ENCODE data around the gene PDZK1IP1. TPM values are rescaled to one million over a fixed set of nuclear protein-coding genes. Genes with fewer than 3 reads are reported as not detected.

The PDZK1IP1 gene
- total RNA-seq, 2 experiments from 2014 or later = not detected

DNA sequence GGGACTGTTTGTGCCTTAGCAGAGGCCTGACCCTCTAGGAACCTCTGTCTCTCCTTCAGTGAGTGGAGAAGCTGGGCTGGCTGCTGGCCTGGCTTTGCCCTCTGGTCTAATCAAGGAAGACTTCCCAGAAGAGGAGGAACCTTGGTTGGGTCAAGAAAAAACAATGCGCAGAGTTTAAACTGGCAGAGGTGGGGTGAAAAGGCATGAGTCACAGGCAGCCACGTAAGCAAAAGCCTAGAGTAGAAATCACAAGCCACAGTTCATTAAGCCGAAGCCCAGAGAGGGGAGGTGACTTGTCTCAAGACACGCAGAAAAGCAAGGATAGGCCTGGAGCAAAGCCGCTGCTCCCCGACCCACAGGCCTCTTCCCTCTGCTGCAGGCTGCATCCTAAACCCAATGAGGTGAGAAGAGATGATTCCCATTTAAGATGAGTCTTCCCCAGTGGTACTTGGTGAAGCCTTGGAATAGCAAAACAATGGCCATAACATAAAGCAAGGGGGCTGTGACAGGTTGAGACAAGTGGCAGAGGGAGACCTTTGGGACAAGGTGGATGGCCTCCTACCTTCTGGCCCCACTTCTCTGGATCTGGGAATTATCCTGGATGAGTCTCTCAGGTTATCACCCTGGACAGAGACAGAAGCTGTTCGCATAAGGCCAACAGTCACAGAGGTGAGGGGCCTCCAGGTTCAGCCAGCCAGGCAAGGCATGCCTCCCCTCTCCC is 7.7 kb downstream of the PDZK1IP1 start:
- H3K4me3 Mint-ChIP-seq = no peak overlapping the region
- intact Hi-C loops (cut with micrococcal nuclease) = no loop called here
- no peaks in the 10 kb centered on the region for H3K9me3 Mint-ChIP-seq
- CTCF ChIA-PET = interaction anchor here (3.6 kb wide), 1 partner anchor 12 kb away, joined by 21 read pairs; no protein-coding TSS in a partner anchor
- no peak overlapping the region for H3K27ac Mint-ChIP-seq
- peaks cover 8% of the 10 kb centered on the region for H3K4me1 Mint-ChIP-seq (ENCODE audit: low read depth)
- no peaks in the 10 kb centered on the region for H3K36me3 Mint-ChIP-seq (ENCODE audit: low read depth)
- no peak for DNase-seq
- peaks cover 26% of the 10 kb centered on the region for H3K27me3 Mint-ChIP-seq (ENCODE audit: low read depth)

DNA sequence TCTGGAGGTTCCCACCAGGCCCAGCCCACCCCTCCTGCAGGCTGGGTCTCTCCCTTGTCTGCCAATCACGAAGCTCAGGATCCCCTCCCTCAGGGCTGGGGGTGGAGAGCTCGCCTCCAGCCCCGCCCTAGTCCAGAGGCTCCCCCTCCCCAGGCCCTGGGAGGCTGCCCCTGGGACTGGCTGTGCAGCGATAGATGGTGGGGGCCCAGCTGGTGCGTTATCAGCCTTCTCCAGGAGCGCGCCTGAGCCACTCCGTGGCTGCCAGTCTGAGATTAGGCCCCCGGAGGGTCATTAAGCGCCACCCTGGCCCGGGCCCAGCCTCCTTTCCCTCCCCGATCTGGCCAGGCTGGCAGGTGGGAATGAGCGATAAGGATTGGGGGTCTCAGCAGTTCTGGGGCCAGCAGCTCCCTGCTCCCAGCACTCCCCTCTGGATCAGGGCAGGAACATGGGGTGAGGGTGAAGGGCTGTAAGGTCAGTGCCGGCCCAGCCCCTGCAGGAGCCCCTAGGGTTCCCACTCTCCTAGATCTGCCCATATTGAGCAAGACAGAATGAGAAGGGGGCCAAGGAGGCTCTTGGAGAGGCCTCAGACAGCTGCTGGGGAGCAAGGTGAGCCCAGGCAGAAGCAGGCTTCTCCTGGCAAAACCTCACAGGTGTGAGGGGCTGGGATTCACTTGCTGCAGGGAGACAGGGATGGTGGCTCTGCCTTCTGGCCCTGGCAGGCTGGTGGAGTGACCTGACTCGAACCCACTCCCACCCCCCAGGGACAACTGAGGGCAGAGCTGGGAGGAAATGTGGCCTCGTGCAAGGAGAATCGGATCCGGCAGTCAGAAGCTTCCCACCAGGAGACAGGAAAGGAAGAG is 8.5 kb downstream of the PDZK1IP1 start:
- no peak for DNase-seq
- Mint-ChIP-seq H3K4me1 (ENCODE audit: low read depth) (peaks cover 8% of the 10 kb centered on the region), H3K27me3 (ENCODE audit: low read depth) (peaks cover 26% of the 10 kb centered on the region), H3K4me3 (no peak overlapping the region), H3K27ac (no peak overlapping the region), H3K9me3 (no peaks in the 10 kb centered on the region), H3K36me3 (ENCODE audit: low read depth) (no peaks in the 10 kb centered on the region)
- intact Hi-C loops (cut with micrococcal nuclease) = no loop called here
- CTCF ChIA-PET = interaction anchor here (0.7 kb wide), 2 partner anchors 11 to 12 kb away, joined by 3 read pairs; no protein-coding TSS in a partner anchor

DNA sequence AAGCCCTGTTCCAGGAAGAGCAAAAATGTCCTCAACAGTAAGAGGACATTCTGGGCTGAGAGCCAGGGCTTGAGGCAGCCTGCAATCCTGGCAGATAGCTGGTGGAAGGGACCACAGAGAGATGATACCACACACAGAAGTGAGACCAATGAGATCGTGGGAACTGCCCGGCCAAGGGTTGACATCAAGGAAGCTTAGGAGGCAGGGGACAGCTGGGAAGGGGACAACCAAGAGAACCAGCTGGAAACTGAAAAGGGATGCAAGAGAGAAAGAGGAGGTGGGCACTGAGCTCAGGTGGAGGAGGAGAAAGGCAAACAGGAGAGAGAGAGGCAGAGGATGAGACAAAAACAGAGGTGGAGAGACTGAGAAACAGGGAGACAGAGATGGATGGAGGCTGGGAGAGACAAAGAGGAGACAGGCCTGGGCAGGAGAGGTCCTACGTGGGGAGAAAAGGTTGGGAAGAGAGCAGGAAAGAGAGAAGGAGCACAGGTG is 9.2 kb downstream of the PDZK1IP1 start:
- no peaks in the 10 kb centered on the region for H3K36me3 Mint-ChIP-seq (ENCODE audit: low read depth)
- intact Hi-C loops (cut with micrococcal nuclease) = no loop called here
- H3K27me3 Mint-ChIP-seq (ENCODE audit: low read depth) = peaks cover 26% of the 10 kb centered on the region
- no peaks in the 10 kb centered on the region for H3K9me3 Mint-ChIP-seq
- DNase-seq = no peak
- no peak overlapping the region for H3K27ac Mint-ChIP-seq
- no peak overlapping the region for H3K4me3 Mint-ChIP-seq
- peaks cover 8% of the 10 kb centered on the region for H3K4me1 Mint-ChIP-seq (ENCODE audit: low read depth)
- CTCF ChIA-PET = interaction anchor here (0.7 to 2.1 kb wide), 3 partner anchors 12 to 42 kb away, joined by 3 to 6 read pairs (median 3); no protein-coding TSS in a partner anchor

DNA sequence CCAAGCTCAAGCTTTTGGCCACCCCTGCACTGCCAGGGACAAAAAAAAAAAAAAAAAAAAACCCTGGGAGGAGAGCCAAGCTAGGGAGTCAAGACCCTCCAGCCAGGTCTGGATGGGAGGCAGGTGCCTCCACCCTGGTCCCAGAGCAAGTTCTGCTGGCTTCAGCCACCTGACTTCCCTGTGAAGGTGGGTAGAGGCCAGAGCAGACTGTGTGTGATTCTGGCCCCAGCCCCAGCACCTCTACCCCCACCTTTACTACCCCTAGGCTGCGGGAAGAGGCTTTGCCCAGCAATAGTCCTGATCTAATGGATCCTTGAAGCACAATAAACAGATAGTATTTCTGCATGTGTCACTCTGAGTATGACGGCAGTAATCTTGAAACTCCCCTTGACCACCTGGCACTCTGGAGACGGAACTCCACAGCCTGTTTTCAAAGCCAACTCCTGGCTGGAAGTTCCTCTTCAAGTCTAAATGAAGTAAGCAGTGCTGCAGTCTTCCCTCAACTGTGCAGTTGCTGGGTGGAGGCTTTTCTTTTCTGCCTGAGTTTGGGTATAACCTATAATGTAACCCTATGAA is 9.8 kb downstream of the PDZK1IP1 start:
- DNase-seq = no peak
- Mint-ChIP-seq H3K4me1 (ENCODE audit: low read depth) (peaks cover 10% of the 10 kb centered on the region), H3K27me3 (ENCODE audit: low read depth) (peaks cover 29% of the 10 kb centered on the region), H3K36me3 (ENCODE audit: low read depth) (no peaks in the 10 kb centered on the region), H3K27ac (no peak overlapping the region), H3K4me3 (no peak overlapping the region), H3K9me3 (no peaks in the 10 kb centered on the region)
- CTCF ChIA-PET = interaction anchor here (1.0 to 3.0 kb wide), 13 partner anchors 10 to 545 kb away, joined by 3 to 21 read pairs (median 6); partner anchors contain the start of gene PDZK1IP1
- intact Hi-C loops (cut with micrococcal nuclease) = loop anchor here (1.0 to 5.0 kb wide), 5 partner anchors 155 to 547 kb away; no protein-coding TSS in a partner anchor

DNA sequence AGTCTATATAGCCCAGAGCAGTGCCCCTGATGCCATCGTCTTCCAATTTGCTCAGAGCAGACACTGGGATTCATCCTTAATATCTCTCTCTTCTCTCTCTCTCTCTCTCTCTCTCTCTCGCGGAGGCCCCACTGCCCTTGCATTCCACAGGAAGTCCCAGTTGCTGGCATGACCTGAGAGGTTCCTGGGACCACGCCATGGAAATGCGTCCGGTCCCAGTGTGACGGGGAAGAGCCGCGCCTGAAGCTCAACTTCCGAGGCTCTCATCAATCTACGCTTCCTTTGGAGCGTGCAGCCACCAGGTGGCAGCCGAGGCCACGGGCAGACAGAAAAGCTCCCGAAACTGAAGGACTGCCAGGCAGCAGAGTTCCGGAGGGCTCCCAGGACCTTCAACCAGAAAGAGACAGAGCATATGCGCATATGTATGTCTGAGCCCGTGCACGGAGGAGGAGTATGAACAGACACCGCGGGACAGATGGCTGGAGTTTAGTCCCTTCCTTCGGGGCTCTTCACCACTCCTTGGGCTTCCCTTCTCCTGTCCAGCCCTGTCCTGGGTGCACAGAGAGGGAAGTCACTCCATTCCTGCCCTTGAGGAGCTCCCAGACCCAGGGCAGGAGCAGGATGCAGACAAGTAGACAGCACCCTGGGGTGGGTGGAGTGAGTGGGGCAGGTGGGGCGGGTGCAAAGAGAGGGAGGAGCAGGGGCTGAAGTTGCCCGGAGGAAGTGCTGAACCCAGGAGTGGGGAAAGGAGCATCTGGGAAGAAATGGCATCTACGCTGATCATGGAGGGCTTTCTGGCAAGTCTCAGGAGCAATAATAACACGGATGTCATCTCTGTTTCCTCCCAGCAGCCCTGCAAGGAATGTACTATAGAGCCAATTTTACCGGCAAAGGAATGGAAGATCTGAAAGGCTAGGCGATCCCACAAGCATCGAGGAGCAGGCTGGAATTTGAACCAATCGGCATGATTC is 10.5 kb downstream of the PDZK1IP1 start:
- H3K27me3 Mint-ChIP-seq (ENCODE audit: low read depth) = peaks cover 34% of the 10 kb centered on the region
- H3K9me3 Mint-ChIP-seq = no peaks in the 10 kb centered on the region
- intact Hi-C loops (cut with micrococcal nuclease) = loop anchor here (1.0 to 5.0 kb wide), 5 partner anchors 155 to 548 kb away; no protein-coding TSS in a partner anchor
- CTCF ChIA-PET = interaction anchor here (0.6 to 3.0 kb wide), 36 partner anchors 9 to 546 kb away, joined by 3 to 21 read pairs (median 4); partner anchors contain the start of genes PDZK1IP1 and TAL1
- peaks cover 10% of the 10 kb centered on the region for H3K4me1 Mint-ChIP-seq (ENCODE audit: low read depth)
- no peak overlapping the region for H3K27ac Mint-ChIP-seq
- H3K4me3 Mint-ChIP-seq = peak overlapping the region; percentile 79
- DNase-seq = peak; percentile 90
- H3K36me3 Mint-ChIP-seq (ENCODE audit: low read depth) = no peaks in the 10 kb centered on the region

DNA sequence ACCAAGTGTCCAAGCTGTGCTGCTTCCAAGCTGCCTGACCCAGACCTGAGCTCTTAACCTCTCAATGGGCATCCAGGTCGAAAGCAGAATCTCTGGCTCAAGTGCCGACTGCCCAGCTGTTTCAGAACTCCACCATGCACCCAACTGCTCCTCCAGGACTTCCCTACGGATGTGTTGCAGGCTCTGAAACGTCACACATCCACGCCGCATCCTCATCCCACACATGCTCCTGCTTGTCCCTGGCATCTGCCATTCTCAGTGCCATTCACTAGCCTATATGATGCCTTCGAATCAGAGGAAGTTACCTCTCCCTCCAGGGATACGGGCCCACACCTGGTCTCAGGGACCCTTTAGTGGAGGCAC is 11.2 kb downstream of the PDZK1IP1 start:
- peaks cover 39% of the 10 kb centered on the region for H3K27me3 Mint-ChIP-seq (ENCODE audit: low read depth)
- no peak for DNase-seq
- intact Hi-C loops (cut with micrococcal nuclease) = loop anchor here (1.0 to 5.0 kb wide), 5 partner anchors 156 to 549 kb away; no protein-coding TSS in a partner anchor
- CTCF ChIA-PET = interaction anchor here (0.6 to 3.0 kb wide), 33 partner anchors 9 to 547 kb away, joined by 3 to 21 read pairs (median 4); partner anchors contain the start of genes PDZK1IP1 and TAL1
- peaks cover 10% of the 10 kb centered on the region for H3K4me1 Mint-ChIP-seq (ENCODE audit: low read depth)
- no peak overlapping the region for H3K27ac Mint-ChIP-seq
- H3K36me3 Mint-ChIP-seq (ENCODE audit: low read depth) = no peaks in the 10 kb centered on the region
- peak overlapping the region; percentile 79 for H3K4me3 Mint-ChIP-seq
- no peaks in the 10 kb centered on the region for H3K9me3 Mint-ChIP-seq

DNA sequence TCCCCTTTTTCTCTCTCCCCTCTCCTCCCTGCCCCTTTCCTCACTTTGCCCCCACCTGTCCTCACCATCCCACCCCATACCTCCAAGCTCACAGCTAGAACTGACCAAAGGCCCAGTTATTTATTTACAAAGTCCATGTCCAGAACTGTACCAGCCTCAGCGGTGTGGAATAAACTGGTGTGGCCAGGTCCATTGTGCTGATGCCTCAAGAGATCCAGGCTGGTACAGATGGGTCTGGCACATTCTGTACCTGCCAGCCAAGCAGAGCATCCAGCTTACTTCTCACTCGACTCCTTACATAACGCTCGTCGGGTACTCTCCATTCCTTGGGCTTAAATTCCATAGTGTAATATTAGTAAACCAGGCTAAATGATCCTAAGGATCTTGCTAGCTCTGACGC is 11.8 kb downstream of the PDZK1IP1 start:
- no peak overlapping the region for H3K4me3 Mint-ChIP-seq
- H3K4me1 Mint-ChIP-seq (ENCODE audit: low read depth) = peaks cover 10% of the 10 kb centered on the region
- CTCF ChIA-PET = interaction anchor here (0.6 to 3.0 kb wide), 16 partner anchors 10 to 547 kb away, joined by 3 to 21 read pairs (median 4); partner anchors contain the start of gene PDZK1IP1
- H3K36me3 Mint-ChIP-seq (ENCODE audit: low read depth) = no peaks in the 10 kb centered on the region
- no peak overlapping the region for H3K27ac Mint-ChIP-seq
- H3K9me3 Mint-ChIP-seq = no peaks in the 10 kb centered on the region
- H3K27me3 Mint-ChIP-seq (ENCODE audit: low read depth) = peaks cover 43% of the 10 kb centered on the region
- DNase-seq = no peak
- intact Hi-C loops (cut with micrococcal nuclease) = loop anchor here (2.0 to 5.0 kb wide), 2 partner anchors 157 to 549 kb away; no protein-coding TSS in a partner anchor

DNA sequence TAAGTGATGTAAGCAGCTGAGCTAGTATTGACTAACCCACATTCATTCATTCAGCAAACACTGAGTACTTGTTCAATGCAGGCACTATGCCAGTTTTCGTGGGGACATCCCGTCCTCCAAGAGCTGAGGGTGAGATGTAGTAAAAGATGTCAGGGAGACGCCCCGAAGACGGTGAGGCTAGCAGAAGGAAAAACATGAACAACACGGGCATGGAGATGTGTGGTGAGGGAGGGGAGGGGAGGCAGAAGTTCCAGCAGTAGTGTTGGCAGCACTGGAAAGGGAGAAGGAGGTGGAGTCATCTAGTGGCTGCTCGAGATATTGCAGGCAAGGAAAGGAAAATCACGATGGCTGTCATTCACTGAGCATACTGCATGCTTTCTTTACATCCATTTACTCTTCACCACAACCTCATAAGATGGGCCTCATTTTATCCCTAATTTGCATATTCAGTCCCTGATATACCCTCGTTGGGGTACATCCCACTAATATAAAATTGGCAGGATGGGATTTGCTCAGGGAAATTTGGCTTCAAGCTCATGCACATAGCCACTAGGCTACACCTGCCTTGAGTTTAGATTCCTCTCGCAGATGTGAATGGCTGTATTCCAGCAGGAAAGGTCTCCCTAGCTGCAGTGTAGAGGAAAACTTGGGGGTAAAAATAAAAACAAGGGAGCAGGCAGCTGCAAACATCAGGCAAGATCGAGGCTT is 14.5 kb downstream of the PDZK1IP1 start:
- Mint-ChIP-seq H3K4me3 (no peak overlapping the region), H3K9me3 (no peaks in the 10 kb centered on the region), H3K4me1 (ENCODE audit: low read depth) (peaks cover 10% of the 10 kb centered on the region), H3K27me3 (ENCODE audit: low read depth) (peaks cover 38% of the 10 kb centered on the region), H3K27ac (no peak overlapping the region), H3K36me3 (ENCODE audit: low read depth) (no peaks in the 10 kb centered on the region)
- intact Hi-C loops (cut with micrococcal nuclease) = loop anchor here (2.0 to 5.0 kb wide), 2 partner anchors 299 to 552 kb away; no protein-coding TSS in a partner anchor
- CTCF ChIA-PET = interaction anchor here (0.6 to 1.7 kb wide), 11 partner anchors 9 to 1296 kb away, joined by 3 to 4 read pairs (median 3); no protein-coding TSS in a partner anchor
- peak; percentile 72 for DNase-seq

DNA sequence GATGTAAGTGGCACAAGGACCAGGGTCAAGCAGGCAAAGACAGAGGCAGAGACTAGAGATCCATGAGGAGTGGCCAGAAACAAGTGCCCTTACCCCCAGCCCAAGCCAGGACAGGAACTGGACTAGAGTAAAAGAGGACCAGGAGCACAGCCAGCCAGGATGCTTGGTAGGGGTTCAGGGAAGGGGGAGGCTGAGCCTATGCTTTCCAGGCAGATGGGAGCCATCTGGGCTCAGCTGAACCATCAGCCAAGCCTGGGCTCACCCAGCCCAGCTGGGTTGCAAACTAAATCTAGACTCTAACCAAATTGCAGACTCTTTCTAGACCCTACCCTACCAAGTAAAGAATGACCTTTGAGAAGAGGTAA is 15.2 kb downstream of the PDZK1IP1 start:
- Mint-ChIP-seq H3K27me3 (ENCODE audit: low read depth) (peaks cover 33% of the 10 kb centered on the region), H3K27ac (no peak overlapping the region), H3K4me3 (no peak overlapping the region), H3K9me3 (no peaks in the 10 kb centered on the region), H3K4me1 (ENCODE audit: low read depth) (peaks cover 10% of the 10 kb centered on the region), H3K36me3 (ENCODE audit: low read depth) (peaks cover under 1% of the 10 kb centered on the region)
- DNase-seq = no peak
- intact Hi-C loops (cut with micrococcal nuclease) = loop anchor here (2.0 to 5.0 kb wide), 2 partner anchors 298 to 553 kb away; no protein-coding TSS in a partner anchor
- CTCF ChIA-PET = interaction anchor here (0.9 to 1.7 kb wide), 4 partner anchors 8 to 18 kb away, joined by 3 to 4 read pairs (median 4); no protein-coding TSS in a partner anchor

DNA sequence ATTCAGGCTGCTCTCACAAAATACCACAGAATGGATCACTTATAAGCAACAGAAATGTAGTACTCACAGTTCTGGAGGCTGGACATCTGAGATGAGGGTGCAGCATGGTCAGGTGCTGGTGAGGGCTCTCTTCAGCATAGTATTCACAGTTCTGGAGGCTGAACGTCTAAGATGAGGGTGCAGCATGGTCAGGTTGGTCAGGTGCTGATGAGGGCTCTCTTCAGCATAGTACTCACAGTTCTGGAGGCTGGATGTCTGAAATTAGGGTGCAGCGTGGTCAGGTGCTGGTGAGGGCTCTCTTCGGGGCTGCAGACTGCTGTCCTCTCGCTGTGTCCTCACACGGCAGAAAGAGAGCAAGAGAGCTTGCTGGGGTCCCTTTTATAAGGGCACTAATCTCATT is 17.1 kb downstream of the PDZK1IP1 start:
- Mint-ChIP-seq H3K4me3 (no peak overlapping the region), H3K27ac (no peak overlapping the region), H3K36me3 (ENCODE audit: low read depth) (peaks cover 1% of the 10 kb centered on the region), H3K9me3 (no peaks in the 10 kb centered on the region), H3K27me3 (ENCODE audit: low read depth) (peaks cover 28% of the 10 kb centered on the region), H3K4me1 (ENCODE audit: low read depth) (peaks cover 2% of the 10 kb centered on the region)
- intact Hi-C loops (cut with micrococcal nuclease) = no loop called here
- CTCF ChIA-PET = interaction anchor here (0.6 kb wide), 1 partner anchor 269 kb away, joined by 3 read pairs; no protein-coding TSS in a partner anchor
- DNase-seq = no peak

Data from activated naive CD4-positive, alpha-beta T cell treated with anti-CD3 and anti-CD28 coated beads for 36 hours (primary cell).